ENCODE data around the gene NEB. TPM values are rescaled to one million over a fixed set of nuclear protein-coding genes. Genes with fewer than 3 reads are reported as not detected.
"Not testable (repeated sequence)": the region's sequence is repeated elsewhere in the genome, so short reads cannot be mapped to it uniquely, and the experiment has no call there.

NEB gene
- total RNA-seq, 1 donor from 2014 or later, result 1.2 TPM

- DNase-seq, result no peak
Observed at GRCh38 chr2:151761193-151761592, 26.9 kb upstream of the NEB start.

- DNase-seq, result no peak
Observed at GRCh38 chr2:151760139-151760650, 25.9 kb upstream of the NEB start.

GRCh38 chr2:151758744-151759143 is 24.5 kb upstream of the NEB start:
- no peak for DNase-seq

- DNase-seq, result no peak
Observed at GRCh38 chr2:151757861-151758260, 23.6 kb upstream of the NEB start.

- no peak for DNase-seq
Observed at GRCh38 chr2:151756820-151757219, 22.5 kb upstream of the NEB start.

DNA sequence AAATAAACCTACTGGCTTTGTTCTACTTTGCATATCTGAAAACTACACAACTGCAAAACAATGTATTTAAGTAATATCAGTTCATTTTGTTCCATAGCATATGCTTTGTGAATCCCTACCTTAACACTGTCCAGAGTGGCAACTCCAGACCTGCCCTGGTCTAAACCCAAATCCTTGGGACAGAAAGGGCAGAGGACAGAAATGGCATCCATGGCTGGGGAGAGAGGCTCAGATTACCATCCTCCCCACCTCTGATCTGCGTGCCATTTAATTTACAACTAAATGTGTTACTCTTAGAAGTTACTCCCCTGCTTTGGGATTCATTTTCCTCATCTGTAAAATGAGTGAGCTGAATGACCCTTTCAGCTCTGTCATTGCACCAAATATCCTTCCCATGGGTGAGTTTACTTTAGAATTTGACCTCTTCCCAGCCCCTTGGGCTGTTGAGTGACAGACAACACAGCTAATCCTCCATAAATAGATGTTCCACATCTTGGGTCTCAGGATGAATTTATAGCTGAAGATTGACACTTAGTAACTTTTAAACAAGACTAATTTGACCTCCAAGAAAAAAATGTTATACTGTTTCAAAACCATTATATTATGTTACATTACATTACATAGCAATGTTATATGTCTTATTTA is 20.1 kb upstream of the NEB start:
- DNase-seq, result no peak

DNA sequence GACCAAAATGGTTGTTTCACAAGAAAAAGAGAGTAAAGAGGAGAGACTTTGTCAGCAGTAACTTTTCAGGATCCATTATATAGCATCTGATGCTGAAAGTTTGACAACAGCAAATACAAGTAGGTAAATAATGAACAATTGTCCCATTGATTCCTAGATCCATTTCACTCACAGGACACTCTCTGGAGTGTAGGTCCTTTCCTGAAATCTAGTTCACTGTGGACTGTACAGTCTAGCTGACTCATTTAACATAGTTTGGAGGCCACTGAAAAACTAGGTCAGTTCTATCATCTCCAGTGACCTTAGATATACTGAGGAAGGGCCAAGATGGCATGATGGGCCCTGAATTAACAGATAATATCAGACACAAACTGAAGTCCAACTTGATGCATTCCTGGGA is 19.3 kb upstream of the NEB start:
- no peak for DNase-seq

DNA sequence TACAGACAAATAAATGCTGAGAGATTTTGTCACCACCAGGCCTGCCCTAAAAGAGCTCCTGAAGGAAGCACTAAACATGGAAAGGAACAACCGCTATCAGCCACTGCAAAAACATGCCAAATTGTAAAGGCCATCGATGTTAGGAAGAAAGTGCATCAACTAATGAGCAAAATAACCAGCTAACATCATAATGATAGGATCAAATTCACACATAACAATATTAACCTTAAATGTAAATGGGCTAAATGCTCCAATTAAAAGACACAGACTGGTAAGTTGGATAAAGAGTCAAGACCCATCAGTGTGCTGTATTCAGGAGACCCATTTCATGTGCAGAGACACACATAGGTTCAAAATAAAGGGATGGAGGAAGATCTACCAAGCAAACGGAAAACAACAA is 11.0 kb upstream of the NEB start:
- not testable (repeated sequence) for DNase-seq

GRCh38 chr2:151730262-151730975 is 3.9 kb downstream of the NEB start:
- no peak for DNase-seq

DNA sequence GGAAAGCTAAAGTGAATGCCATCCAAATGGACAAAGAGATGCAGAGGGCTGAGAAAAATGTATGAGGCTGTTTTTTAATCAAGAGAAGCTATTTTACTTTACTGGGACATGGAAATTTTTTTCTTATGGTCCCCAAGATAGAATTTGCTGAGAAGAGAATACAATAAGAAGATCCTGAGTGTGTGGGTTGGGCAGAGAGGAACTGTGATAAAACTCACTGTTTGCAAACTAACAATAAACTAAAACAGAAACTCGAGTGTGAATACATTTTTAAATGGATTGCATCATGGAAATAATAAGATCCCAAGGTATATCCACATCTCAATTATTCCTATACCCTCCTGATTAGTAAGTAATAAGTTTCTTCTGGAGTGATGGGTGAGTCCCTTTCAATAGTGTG is 4.4 kb downstream of the NEB start:
- no peak for DNase-seq

DNA sequence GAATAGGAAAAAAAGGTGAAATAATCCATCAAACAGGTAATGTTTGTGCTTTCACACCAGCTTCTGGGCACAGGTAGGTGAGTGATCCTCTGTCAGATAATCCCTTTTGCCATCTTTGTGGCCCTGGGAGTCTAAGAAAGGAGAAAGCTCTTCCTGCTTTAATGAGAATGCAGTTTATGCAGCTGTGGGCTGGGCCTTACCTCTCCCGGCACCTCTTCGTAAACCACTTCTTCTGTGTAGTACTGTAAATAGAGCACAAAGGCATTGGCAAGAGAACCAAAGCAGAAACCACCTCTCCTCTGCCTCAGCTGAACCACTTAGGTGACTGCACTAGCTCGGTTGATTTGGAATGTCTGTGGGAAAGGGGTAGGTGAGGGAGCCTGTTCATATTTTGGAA is 4.9 kb downstream of the NEB start:
- DNase-seq, result no peak

- no peak for DNase-seq
Observed at GRCh38 chr2:151728804-151729414, 5.4 kb downstream of the NEB start.

- DNase-seq, result no peak
Observed at GRCh38 chr2:151727593-151728552, 6.4 kb downstream of the NEB start.

DNA sequence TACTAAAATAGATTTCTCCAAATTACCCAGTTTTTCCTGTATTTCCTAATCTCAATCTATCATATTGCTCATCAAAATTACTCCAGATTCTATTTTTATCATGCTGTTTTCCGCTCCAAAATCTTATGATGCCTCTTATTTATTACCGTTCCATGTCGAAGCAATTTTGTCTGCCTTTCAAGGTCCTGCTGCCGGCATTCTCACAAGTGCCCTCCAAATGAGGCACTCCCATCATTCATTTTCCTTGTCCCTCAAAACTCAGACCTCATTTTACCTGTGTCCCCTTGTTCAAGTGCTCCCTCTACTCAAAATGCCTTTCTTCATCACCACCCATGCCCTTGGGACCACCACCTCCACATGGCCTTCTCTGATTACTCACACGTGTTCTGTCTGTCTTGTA is 13.1 kb downstream of the NEB start:
- no peak for DNase-seq

DNA sequence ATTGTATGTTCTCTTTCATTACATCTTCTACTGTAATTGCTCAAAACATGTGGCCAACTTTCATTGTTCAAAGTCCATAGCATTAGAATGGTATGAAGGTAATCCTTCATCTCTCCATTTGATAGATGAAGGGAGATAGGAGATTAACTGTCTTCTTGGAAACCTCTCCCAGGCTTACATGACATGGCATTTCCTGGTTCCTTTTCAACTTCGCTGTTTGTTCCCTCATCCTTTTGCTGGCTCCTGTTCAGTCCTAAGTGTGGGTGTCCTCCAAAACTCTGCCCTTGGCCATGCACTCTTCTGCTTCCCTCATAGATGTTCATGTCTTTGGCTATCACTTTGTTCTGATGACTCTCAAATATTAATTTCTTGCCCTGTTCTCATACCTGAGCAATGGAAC is 13.8 kb downstream of the NEB start:
- DNase-seq, result no peak

DNA sequence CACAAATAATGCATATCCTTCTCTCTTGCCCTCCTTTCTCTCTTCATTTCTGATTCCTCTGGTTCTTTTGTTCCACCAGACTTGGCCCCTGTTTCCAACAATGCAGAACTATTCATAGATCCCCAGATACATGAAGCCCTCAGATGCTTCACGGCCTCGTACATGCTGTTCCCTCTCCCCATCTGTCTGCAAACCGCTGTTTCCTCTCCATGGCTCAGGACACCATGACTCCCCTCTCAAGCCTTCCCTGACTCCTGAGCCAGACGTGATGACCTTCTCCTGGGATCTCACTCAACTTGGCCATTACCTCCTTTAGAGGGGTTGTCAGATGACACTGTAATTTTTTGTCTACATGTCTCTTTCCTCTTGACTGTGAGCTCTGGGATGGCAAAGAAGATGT is 15.5 kb downstream of the NEB start:
- DNase-seq, result no peak

GRCh38 chr2:151718247-151718646 is 16.0 kb downstream of the NEB start:
- no peak for DNase-seq

- no peak for DNase-seq
Observed at GRCh38 chr2:151716721-151717120, 17.6 kb downstream of the NEB start.

GRCh38 chr2:151713291-151713903 is 20.9 kb downstream of the NEB start:
- no peak for DNase-seq

DNA sequence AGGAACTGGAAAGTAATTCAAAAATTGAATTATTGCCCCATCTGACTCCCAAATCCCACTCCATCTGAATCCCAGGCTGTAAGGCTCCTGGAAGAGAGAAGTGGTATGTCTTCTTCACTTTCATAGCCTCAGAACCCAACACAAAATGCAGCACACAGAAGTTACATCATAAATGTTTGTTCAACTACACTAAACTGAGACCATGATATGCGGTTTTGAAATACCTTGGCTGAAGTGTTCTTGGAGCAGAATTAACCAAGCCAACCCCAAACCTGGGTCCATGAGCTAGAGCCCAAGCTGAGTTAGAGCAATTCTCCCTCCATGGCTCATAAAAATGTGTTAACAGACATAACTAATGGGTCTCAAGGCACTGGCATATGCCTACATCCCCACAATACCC is 23.3 kb downstream of the NEB start:
- DNase-seq, result no peak

- no peak for DNase-seq
Observed at GRCh38 chr2:151708788-151709187, 25.5 kb downstream of the NEB start.

DNA sequence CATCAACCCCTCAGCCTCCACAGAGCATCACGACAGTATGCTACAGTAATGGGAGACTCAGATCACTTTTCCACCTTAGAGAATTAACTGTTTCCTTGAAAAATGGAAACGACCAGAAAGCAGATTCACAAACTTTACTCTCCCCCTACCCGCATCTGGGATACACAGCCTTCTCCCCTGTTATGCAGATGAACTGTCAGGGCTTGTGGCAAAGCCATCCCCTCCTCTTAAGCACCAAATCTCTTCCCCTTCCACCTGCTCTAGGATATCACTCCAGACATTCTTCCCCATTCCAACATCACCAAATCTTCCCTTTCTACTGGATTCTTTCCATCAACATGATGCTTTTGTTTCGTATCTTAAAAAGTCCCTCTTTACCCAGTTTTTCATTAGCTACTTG is 26.4 kb downstream of the NEB start:
- no peak for DNase-seq

Data from dermis blood vessel endothelial cell (primary cell).